Body of pancreas (tissue), 4 donors: ENCODE results near the gene MRPL21.

Source experiments
- CTCF ChIP-seq, 7 experiments: fragments of 450-650 bp in 4 of 7; fragments of 200-600 bp in 3 of 7; sonication (generic) in 3 of 7; IDR thresholded peaks; one replicate each; pipeline ENCODE4 v1.5.1; 2016 to 2019; ENCODE audit warnings: antibody characterized with exemption in 7 of 7
- POLR2A ChIP-seq, 3 donors: fragments of 450-650 bp; IDR thresholded peaks; one replicate each; pipeline ENCODE4 v1.6.1; 2016; ENCODE audit warnings: antibody characterized with exemption in 3 of 3, mild to moderate bottlenecking in 2 of 3

- TF ChIP-seq CTCF (IDR thresholded peaks at IDR 0.05): no peak
- no peak for TF ChIP-seq POLR2A (IDR thresholded peaks at IDR 0.05)
Measured at GRCh38 chr11:68882391-68882790, 21.2 kb downstream of the MRPL21 start.
